Measurements from ENCODE around the gene ONECUT3.
A peak's percentile ranks its signal among the peaks of the same experiment; 100 is the strongest.

The ONECUT3 gene

GRCh38 chr19:1806184-1807029 is 53.1 kb downstream of the ONECUT3 start:
- H3K36me3 ChIP-seq = no peaks in the 10 kb centered on the region
- H3K4me1 ChIP-seq = no peaks in the 10 kb centered on the region
- no peak overlapping the region for H3K4me3 ChIP-seq (ENCODE audit: low read depth, low read length)
- H3K27me3 ChIP-seq = no peaks in the 10 kb centered on the region
- TF ChIP-seq, protein P1, sequence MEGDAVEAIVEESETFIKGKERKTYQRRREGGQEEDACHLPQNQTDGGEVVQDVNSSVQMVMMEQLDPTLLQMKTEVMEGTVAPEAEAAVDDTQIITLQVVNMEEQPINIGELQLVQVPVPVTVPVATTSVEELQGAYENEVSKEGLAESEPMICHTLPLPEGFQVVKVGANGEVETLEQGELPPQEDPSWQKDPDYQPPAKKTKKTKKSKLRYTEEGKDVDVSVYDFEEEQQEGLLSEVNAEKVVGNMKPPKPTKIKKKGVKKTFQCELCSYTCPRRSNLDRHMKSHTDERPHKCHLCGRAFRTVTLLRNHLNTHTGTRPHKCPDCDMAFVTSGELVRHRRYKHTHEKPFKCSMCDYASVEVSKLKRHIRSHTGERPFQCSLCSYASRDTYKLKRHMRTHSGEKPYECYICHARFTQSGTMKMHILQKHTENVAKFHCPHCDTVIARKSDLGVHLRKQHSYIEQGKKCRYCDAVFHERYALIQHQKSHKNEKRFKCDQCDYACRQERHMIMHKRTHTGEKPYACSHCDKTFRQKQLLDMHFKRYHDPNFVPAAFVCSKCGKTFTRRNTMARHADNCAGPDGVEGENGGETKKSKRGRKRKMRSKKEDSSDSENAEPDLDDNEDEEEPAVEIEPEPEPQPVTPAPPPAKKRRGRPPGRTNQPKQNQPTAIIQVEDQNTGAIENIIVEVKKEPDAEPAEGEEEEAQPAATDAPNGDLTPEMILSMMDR (IDR thresholded peaks at IDR 0.05; ENCODE audit: low read depth, low read length) = no peak
- no peaks in the 10 kb centered on the region for H3K9me3 ChIP-seq
- no peak for DNase-seq

- no peak overlapping the region for H3K4me3 ChIP-seq (ENCODE audit: low read depth, low read length)
- peak; percentile 11 for DNase-seq
- no peaks in the 10 kb centered on the region for H3K27me3 ChIP-seq
- no peaks in the 10 kb centered on the region for H3K9me3 ChIP-seq
- TF ChIP-seq, protein P1 (IDR thresholded peaks at IDR 0.05; ENCODE audit: low read depth, low read length) = no peak
- H3K4me1 ChIP-seq = no peaks in the 10 kb centered on the region
- H3K36me3 ChIP-seq = no peaks in the 10 kb centered on the region
Measured at GRCh38 chr19:1807030-1807694, 53.9 kb downstream of the ONECUT3 start.

GRCh38 chr19:1807695-1808394 is 54.5 kb downstream of the ONECUT3 start:
- H3K4me1 ChIP-seq = no peaks in the 10 kb centered on the region
- H3K27me3 ChIP-seq = no peaks in the 10 kb centered on the region
- H3K36me3 ChIP-seq = no peaks in the 10 kb centered on the region
- no peaks in the 10 kb centered on the region for H3K9me3 ChIP-seq
- no peak overlapping the region for H3K4me3 ChIP-seq (ENCODE audit: low read depth, low read length)
- peak; percentile 15 for DNase-seq
- TF ChIP-seq, protein P1 (IDR thresholded peaks at IDR 0.05; ENCODE audit: low read depth, low read length) = no peak

DNA sequence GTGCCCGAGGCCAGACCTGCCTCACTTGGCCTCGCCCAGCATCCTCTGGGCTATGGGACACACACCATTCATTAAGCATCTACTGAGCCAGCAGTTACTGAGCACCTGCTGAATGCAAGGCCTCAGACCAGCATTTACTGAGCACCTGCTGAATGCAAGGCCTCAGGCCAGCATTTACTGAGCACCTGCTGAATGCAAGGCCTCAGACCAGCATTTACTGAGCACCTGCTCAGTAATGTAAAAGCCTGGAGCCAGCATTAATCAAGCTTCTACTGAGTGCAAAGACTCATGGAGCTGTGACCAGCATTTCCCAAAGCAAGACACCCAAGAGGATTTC is 55.1 kb downstream of the ONECUT3 start:
- Histone ChIP-seq H3K27me3 (no peaks in the 10 kb centered on the region), H3K36me3 (no peaks in the 10 kb centered on the region)
- TF ChIP-seq, protein P1 (IDR thresholded peaks at IDR 0.05; ENCODE audit: low read depth, low read length) = no peak

GRCh38 chr19:1809678-1810077 is 56.4 kb downstream of the ONECUT3 start:
- no peak overlapping the region for H3K4me3 ChIP-seq (ENCODE audit: low read depth, low read length)
- H3K4me1 ChIP-seq = no peaks in the 10 kb centered on the region
- TF ChIP-seq, protein P1 (IDR thresholded peaks at IDR 0.05; ENCODE audit: low read depth, low read length) = no peak
- H3K9me3 ChIP-seq = no peaks in the 10 kb centered on the region
- peaks cover 2% of the 10 kb centered on the region; the same call in 1 of the 2 replicates for H3K36me3 ChIP-seq
- no peaks in the 10 kb centered on the region for H3K27me3 ChIP-seq
- DNase-seq = peak; percentile 15

More for the DNA sequence above, 55.1 kb downstream of the ONECUT3 start:
- DNase-seq = no peak
- H3K9me3 ChIP-seq = no peaks in the 10 kb centered on the region
- H3K4me1 ChIP-seq = no peaks in the 10 kb centered on the region
- H3K4me3 ChIP-seq (ENCODE audit: low read depth, low read length) = no peak overlapping the region
